K562 (cell line): ENCODE measurements around the gene PRDM16. TPM values are rescaled to one million over a fixed set of nuclear protein-coding genes. Genes with fewer than 3 reads are reported as not detected.

ENCODE experiments used
- ATF1 ChIP-seq, 2 experiments: fragments of 450-650 bp in 1 of 2; IDR thresholded peaks; 2 replicates each; pipeline ENCODE4 v1.6.1; 2016; ENCODE audit warnings: missing compliant biosample characterization in 1 of 2, missing genetic modification characterization in 1 of 2
- C11orf30 ChIP-seq: fragments of 450-650 bp; IDR thresholded peaks from 2 replicates; pipeline ENCODE4 v1.6.1; 2016; ENCODE audit warnings: low read depth, mild to moderate bottlenecking
- CREM ChIP-seq: IDR thresholded peaks from 2 replicates; pipeline ENCODE4 v1.6.1; 2014; ENCODE audit warnings: antibody characterized with exemption, low read depth
- JUND ChIP-seq, 2 experiments: IDR thresholded peaks; 2 replicates in 1 of 2; 3 replicates in 1 of 2; pipeline ENCODE4 v1.6.1; 2011; ENCODE audit warnings: borderline replicate concordance in 2 of 2, low read depth in 2 of 2, low read length in 2 of 2, improper control_type of control experiment in 1 of 2, missing biosample characterization in 1 of 2, missing genetic modification characterization in 1 of 2, missing genetic modification reagents in 1 of 2
- NEUROD1 ChIP-seq: fragments of 150-350 bp; IDR thresholded peaks from 2 replicates; pipeline ENCODE4 v1.6.1; 2014; ENCODE audit warnings: borderline replicate concordance, low read length, low read depth; ENCODE audit not compliant: partially characterized antibody
- RAD21 ChIP-seq, 2 experiments: fragments of 250-450 bp in 1 of 2; fragments of 450-650 bp in 1 of 2; sonication (Bioruptor Pico) in 1 of 2; formaldehyde crosslinking in 1 of 2; IDR thresholded peaks in 1 of 2; conservative IDR thresholded peaks in 1 of 2; 2 replicates each; pipeline versions ENCODE4 v1.4.0 to v1.8.0; 2020 to 2022; ENCODE audit warnings: mild to moderate bottlenecking in 2 of 2, moderate library complexity in 1 of 2
- SMC3 ChIP-seq: conservative IDR thresholded peaks from 2 replicates; pipeline ENCODE4 v1.6.1; 2011; ENCODE audit warnings: low read depth, low read length, improper control_type of control experiment; ENCODE audit not compliant: insufficient read depth
- ZNF197 ChIP-seq: fragments of 200-800 bp; sonication (Bioruptor generic); IDR thresholded peaks from 2 replicates; pipeline ENCODE4 v1.6.1; 2016; ENCODE audit warnings: low read depth, missing genetic modification characterization, missing compliant biosample characterization
- ZNF316 ChIP-seq: fragments of 450-650 bp; IDR thresholded peaks from 2 replicates; pipeline ENCODE4 v1.6.1; 2016
- polyA plus RNA-seq, 8 experiments: library from polyadenylated mRNA; depleted of rRNA in 4 of 8; stranded (reverse) in 5 of 8; unstranded in 3 of 8; fragments of >200 nt; fragmentation: Nextera tagmentation in 2 of 8; fragmentation: Illumina TruSeq in 1 of 8; extraction: Ambion mirVana in 2 of 8; extraction: Trizol in 1 of 8; gene quantifications; 2 replicates each; pipeline versions ENCODE4 v1.2.1 to v1.2.3, GENCODE V29; 2011 to 2014; ENCODE audit warnings: inconsistent platforms in 1 of 8, missing spikeins in 1 of 8
- total RNA-seq, 7 experiments: library from RNA; depleted of rRNA in 6 of 7; stranded (reverse); fragments of >200 nt in 6 of 7; fragmentation: Illumina TruSeq in 2 of 7; extraction: Trizol in 2 of 7; gene quantifications; 2 replicates each; pipeline versions ENCODE4 v1.2.1 to v1.2.3, GENCODE V29; 2011 to 2021; ENCODE audit warnings: low replicate concordance in 1 of 7
- TF ChIP-seq, protein P1 (sequence below): fragments of 450-650 bp; IDR thresholded peaks from 2 replicates; pipeline ENCODE4 v1.6.1; 2014; ENCODE audit warnings: low read depth, mild to moderate bottlenecking, moderate library complexity, borderline replicate concordance
- TF ChIP-seq, protein P2 (sequence below), 2 experiments: fragments of 450-650 bp; formaldehyde crosslinking in 1 of 2; IDR thresholded peaks; 2 replicates each; pipeline versions ENCODE4 v1.4.0 to v1.6.1; 2014 to 2020; ENCODE audit warnings: mild to moderate bottlenecking in 2 of 2, borderline replicate concordance in 1 of 2, low read depth in 1 of 2
- TF ChIP-seq, protein P3 (sequence below), 3 experiments: IDR thresholded peaks in 2 of 3; conservative IDR thresholded peaks in 1 of 3; 2 replicates each; pipeline ENCODE4 v1.5.1; 2011 to 2012; ENCODE audit warnings: low read length in 3 of 3, mild to moderate bottlenecking in 3 of 3, control low read depth in 2 of 3, improper control_type of control experiment in 1 of 3, inconsistent platforms in 1 of 3, low read depth in 1 of 3, mixed read lengths in 1 of 3, moderate library complexity in 1 of 3; ENCODE audit not compliant: insufficient read depth in 2 of 3

PRDM16 gene
- total and polyA plus RNA-seq, 9 of the 15 experiments (the other 6 are each of a cell fraction or from before 2014, with no cell fraction given): 0.10 to 0.27 TPM; not detected in 7

DNA sequence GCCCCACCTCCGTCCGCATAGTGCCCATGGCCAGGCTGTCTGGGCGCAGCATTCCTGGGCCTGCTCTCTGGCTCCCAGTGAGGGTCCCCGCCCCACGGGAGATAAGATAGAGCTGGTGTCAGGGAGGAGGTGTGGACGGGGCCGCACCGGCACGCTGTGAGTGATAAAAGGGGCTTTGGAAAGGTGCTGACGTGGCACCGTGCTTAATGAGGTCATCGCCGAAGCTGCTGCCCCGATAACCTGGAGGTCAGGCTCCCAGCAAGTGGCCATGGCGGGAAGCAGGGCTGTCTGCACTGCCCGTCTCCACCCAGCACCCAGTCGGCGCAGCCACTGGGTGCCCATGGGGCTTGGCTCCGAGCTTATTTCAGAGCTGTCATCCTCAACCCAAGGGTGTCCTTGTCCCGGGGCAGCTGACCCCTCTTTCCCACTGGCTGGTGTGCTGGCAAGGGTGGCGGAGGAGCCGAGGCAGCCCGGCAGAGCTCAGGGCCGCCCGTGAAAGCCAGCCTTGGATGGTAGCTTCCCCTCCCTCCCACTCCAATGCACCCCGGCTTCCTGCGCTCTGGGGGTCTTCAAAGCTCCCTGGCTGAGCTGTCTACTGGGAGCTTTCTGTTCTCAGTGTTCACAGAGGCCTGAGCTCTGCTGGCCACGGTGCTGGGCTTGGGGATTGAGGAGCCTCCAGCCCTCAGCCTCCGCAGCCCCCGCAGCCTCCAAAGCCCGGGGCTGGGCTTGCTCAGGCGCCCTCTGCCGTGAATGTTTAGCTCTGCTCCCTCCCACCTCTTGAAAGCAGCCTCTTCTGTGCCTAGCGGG, 280.4 kb downstream of the PRDM16 start (continued):
- peak; percentile 76 for TF ChIP-seq ZNF316
- peak; percentile 81 for TF ChIP-seq C11orf30
- peak; percentile 86 for TF ChIP-seq CREM
- TF ChIP-seq JUND (IDR thresholded peaks at IDR 0.05; ENCODE audit: borderline replicate concordance, low read depth, low read length): peak; percentile 49; the same call in 1 of the 2 replicates
- TF ChIP-seq JUND (tag; IDR thresholded peaks at IDR 0.05; ENCODE audit: borderline replicate concordance, low read depth, low read length): peak; percentile 83; the same call in 2 of the 3 replicates
- peak; percentile 39 to 53; a peak in 3 of 4 replicates for TF ChIP-seq RAD21 (CRISPR knock-in tag; conservative IDR thresholded peaks at IDR 0.05 in 1 of 2, IDR thresholded peaks at IDR 0.05 in 1 of 2)
- TF ChIP-seq, protein P1, sequence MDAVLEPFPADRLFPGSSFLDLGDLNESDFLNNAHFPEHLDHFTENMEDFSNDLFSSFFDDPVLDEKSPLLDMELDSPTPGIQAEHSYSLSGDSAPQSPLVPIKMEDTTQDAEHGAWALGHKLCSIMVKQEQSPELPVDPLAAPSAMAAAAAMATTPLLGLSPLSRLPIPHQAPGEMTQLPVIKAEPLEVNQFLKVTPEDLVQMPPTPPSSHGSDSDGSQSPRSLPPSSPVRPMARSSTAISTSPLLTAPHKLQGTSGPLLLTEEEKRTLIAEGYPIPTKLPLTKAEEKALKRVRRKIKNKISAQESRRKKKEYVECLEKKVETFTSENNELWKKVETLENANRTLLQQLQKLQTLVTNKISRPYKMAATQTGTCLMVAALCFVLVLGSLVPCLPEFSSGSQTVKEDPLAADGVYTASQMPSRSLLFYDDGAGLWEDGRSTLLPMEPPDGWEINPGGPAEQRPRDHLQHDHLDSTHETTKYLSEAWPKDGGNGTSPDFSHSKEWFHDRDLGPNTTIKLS: peak; percentile 67; the same call in 1 of the 2 replicates
- TF ChIP-seq, protein P2, sequence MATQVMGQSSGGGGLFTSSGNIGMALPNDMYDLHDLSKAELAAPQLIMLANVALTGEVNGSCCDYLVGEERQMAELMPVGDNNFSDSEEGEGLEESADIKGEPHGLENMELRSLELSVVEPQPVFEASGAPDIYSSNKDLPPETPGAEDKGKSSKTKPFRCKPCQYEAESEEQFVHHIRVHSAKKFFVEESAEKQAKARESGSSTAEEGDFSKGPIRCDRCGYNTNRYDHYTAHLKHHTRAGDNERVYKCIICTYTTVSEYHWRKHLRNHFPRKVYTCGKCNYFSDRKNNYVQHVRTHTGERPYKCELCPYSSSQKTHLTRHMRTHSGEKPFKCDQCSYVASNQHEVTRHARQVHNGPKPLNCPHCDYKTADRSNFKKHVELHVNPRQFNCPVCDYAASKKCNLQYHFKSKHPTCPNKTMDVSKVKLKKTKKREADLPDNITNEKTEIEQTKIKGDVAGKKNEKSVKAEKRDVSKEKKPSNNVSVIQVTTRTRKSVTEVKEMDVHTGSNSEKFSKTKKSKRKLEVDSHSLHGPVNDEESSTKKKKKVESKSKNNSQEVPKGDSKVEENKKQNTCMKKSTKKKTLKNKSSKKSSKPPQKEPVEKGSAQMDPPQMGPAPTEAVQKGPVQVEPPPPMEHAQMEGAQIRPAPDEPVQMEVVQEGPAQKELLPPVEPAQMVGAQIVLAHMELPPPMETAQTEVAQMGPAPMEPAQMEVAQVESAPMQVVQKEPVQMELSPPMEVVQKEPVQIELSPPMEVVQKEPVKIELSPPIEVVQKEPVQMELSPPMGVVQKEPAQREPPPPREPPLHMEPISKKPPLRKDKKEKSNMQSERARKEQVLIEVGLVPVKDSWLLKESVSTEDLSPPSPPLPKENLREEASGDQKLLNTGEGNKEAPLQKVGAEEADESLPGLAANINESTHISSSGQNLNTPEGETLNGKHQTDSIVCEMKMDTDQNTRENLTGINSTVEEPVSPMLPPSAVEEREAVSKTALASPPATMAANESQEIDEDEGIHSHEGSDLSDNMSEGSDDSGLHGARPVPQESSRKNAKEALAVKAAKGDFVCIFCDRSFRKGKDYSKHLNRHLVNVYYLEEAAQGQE (IDR thresholded peaks at IDR 0.05; ENCODE audit: borderline replicate concordance): peak; percentile 55; the same call in 1 of the 2 replicates
- TF ChIP-seq, protein P2 (CRISPR knock-in tag; IDR thresholded peaks at IDR 0.05; ENCODE audit: low read depth): no peak
- TF ChIP-seq, protein P3, sequence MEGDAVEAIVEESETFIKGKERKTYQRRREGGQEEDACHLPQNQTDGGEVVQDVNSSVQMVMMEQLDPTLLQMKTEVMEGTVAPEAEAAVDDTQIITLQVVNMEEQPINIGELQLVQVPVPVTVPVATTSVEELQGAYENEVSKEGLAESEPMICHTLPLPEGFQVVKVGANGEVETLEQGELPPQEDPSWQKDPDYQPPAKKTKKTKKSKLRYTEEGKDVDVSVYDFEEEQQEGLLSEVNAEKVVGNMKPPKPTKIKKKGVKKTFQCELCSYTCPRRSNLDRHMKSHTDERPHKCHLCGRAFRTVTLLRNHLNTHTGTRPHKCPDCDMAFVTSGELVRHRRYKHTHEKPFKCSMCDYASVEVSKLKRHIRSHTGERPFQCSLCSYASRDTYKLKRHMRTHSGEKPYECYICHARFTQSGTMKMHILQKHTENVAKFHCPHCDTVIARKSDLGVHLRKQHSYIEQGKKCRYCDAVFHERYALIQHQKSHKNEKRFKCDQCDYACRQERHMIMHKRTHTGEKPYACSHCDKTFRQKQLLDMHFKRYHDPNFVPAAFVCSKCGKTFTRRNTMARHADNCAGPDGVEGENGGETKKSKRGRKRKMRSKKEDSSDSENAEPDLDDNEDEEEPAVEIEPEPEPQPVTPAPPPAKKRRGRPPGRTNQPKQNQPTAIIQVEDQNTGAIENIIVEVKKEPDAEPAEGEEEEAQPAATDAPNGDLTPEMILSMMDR (IDR thresholded peaks at IDR 0.05 in 2 of 3, conservative IDR thresholded peaks at IDR 0.05 in 1 of 3; ENCODE audit: insufficient read depth in 2 of 3, low read depth in 1 of 3, low read length in 3 of 3): peak; percentile 40 to 54 (median 45); a peak in 4 of 6 replicates
- peak; percentile 30; the same call in 1 of the 2 replicates for TF ChIP-seq SMC3
- TF ChIP-seq ZNF197 (CRISPR knock-in tag): no peak
- no peak for TF ChIP-seq ATF1 (CRISPR knock-in tag; IDR thresholded peaks at IDR 0.05)
- peak; percentile 69 for TF ChIP-seq ATF1 (tag; IDR thresholded peaks at IDR 0.05)
- TF ChIP-seq NEUROD1: peak; percentile 19
